ENCODE data around the gene ZBTB20.

ZBTB20 gene

DNA sequence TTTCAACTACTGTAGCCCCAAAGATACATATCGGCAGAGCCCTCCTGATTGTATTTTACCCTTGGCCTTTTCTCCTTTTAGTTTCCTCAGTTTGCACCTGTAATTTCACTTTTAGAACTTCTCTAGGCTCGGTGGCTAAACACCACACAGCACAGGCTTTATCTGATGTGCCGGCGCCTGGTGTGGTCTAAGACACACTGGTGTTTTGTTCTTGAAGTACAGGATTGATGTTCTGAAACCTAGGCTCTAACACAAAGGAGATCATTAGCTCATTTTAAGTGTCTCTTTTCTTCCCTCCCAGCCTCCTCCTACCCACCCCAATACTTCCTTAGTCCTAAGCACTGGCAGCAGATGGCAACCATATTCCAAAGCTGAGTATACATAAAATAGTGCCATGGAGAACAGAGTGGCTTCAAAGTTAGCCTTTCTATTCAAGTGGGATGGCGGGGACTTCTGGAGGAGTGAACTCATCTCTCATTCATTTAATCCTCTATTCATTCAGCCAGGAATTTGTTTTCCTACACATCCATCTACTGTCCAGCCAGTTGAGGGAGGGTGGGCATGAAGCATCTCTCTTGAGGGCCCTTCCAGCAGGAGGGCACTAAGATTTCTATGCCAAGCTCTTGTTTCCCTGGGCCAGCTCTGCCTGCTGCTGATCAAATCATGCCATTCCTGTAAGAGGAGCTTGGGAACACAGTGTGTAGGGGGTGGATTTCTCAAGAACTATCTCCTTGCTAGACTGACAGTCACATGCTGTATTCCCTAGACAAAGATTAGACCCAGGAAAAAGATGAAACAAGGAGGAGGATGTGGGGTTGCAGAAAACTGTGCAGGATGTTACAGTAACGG is 782.1 kb downstream of the ZBTB20 start:
- Histone ChIP-seq H3K27me3 (ENCODE audit: insufficient read depth, low read length) (no peaks in the 10 kb centered on the region), H2AFZ (ENCODE audit: low read length, unreplicated experiment) (no peak overlapping the region), H3K27ac (ENCODE audit: low read depth, low read length) (no peak overlapping the region), H3K36me3 (ENCODE audit: insufficient read depth, low read length) (no peaks in the 10 kb centered on the region), H3K4me3 (ENCODE audit: low read depth, low read length) (no peak overlapping the region), H3K4me1 (ENCODE audit: control insufficient read depth, insufficient read depth, low read length, unreplicated experiment) (peaks cover 12% of the 10 kb centered on the region), H3K79me2 (ENCODE audit: control insufficient read depth, insufficient read depth, low read length, unreplicated experiment) (no peaks in the 10 kb centered on the region)

GRCh38 chr3:114363554-114364202 is 783.4 kb downstream of the ZBTB20 start:
- peak overlapping the region; percentile 41; the same call in 1 of the 2 replicates for H3K27ac ChIP-seq (ENCODE audit: low read depth, low read length)
- no peaks in the 10 kb centered on the region for H3K27me3 ChIP-seq (ENCODE audit: insufficient read depth, low read length)
- H3K4me3 ChIP-seq (ENCODE audit: low read depth, low read length): no peak overlapping the region
- no peak overlapping the region for H2AFZ ChIP-seq (ENCODE audit: low read length, unreplicated experiment)
- H3K79me2 ChIP-seq (ENCODE audit: control insufficient read depth, insufficient read depth, low read length, unreplicated experiment): no peaks in the 10 kb centered on the region
- no peaks in the 10 kb centered on the region for H3K36me3 ChIP-seq (ENCODE audit: insufficient read depth, low read length)
- H3K4me1 ChIP-seq (ENCODE audit: control insufficient read depth, insufficient read depth, low read length, unreplicated experiment): peaks cover 12% of the 10 kb centered on the region

DNA sequence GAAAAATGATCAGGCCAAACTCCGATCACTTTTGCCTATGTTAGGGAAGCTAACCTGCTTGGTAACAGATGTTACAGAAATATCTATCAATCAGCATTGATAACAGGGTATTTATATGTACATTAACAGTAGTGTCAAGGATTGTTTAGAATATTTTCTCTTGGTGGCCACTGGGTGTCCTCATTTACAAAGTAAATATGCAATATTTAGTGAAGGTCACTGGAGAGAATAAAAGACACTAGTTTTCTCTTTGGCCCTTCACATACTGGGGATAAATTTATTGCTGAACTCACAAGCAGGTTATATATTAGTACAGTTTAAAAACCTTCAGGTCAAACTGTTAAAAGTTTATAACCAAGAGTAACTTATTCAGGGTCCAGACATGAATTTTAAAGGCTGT is 784.3 kb downstream of the ZBTB20 start:
- no peak overlapping the region for H2AFZ ChIP-seq (ENCODE audit: low read length, unreplicated experiment)
- H3K27ac ChIP-seq (ENCODE audit: low read depth, low read length): peak overlapping the region; percentile 20; the same call in 1 of the 2 replicates
- no peaks in the 10 kb centered on the region for H3K27me3 ChIP-seq (ENCODE audit: insufficient read depth, low read length)
- H3K4me3 ChIP-seq (ENCODE audit: low read depth, low read length): no peak overlapping the region
- no peaks in the 10 kb centered on the region for H3K79me2 ChIP-seq (ENCODE audit: control insufficient read depth, insufficient read depth, low read length, unreplicated experiment)
- no peaks in the 10 kb centered on the region for H3K36me3 ChIP-seq (ENCODE audit: insufficient read depth, low read length)
- peaks cover 12% of the 10 kb centered on the region for H3K4me1 ChIP-seq (ENCODE audit: control insufficient read depth, insufficient read depth, low read length, unreplicated experiment)

DNA sequence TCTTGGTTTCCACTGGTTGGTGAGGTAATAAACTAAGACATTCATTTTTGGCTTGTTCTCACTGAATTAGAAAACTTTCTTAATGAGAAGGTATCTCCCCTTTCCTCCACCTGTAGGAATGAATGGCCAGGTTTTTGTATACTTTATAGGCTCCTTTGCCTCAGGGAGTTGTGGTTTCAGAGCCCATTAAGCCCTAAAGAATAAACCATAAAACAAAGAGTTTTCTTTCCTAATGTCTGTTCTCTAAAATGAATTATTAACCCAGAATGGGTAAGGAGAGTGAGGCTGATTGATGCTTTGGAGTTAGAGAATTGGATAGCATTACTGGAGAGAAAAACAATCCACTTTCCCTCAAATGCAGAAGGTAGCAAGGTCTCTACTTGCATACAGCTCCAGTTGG is 785.7 kb downstream of the ZBTB20 start:
- no peaks in the 10 kb centered on the region for H3K36me3 ChIP-seq (ENCODE audit: insufficient read depth, low read length)
- no peak overlapping the region for H3K4me3 ChIP-seq (ENCODE audit: low read depth, low read length)
- no peaks in the 10 kb centered on the region for H3K27me3 ChIP-seq (ENCODE audit: insufficient read depth, low read length)
- no peak overlapping the region for H2AFZ ChIP-seq (ENCODE audit: low read length, unreplicated experiment)
- no peaks in the 10 kb centered on the region for H3K79me2 ChIP-seq (ENCODE audit: control insufficient read depth, insufficient read depth, low read length, unreplicated experiment)
- H3K4me1 ChIP-seq (ENCODE audit: control insufficient read depth, insufficient read depth, low read length, unreplicated experiment): peaks cover 12% of the 10 kb centered on the region
- H3K27ac ChIP-seq (ENCODE audit: low read depth, low read length): no peak overlapping the region

- no peak overlapping the region for H3K27ac ChIP-seq (ENCODE audit: low read depth, low read length)
- peaks cover 5% of the 10 kb centered on the region; the same call in 1 of the 2 replicates for H3K36me3 ChIP-seq (ENCODE audit: insufficient read depth, low read length)
- H3K79me2 ChIP-seq (ENCODE audit: control insufficient read depth, insufficient read depth, low read length, unreplicated experiment): no peaks in the 10 kb centered on the region
- H3K4me1 ChIP-seq (ENCODE audit: control insufficient read depth, insufficient read depth, low read length, unreplicated experiment): no peaks in the 10 kb centered on the region
- no peaks in the 10 kb centered on the region for H3K27me3 ChIP-seq (ENCODE audit: insufficient read depth, low read length)
- no peak overlapping the region for H3K4me3 ChIP-seq (ENCODE audit: low read depth, low read length)
- no peak overlapping the region for H2AFZ ChIP-seq (ENCODE audit: low read length, unreplicated experiment)
Measured at GRCh38 chr3:114356525-114356924, 790.6 kb downstream of the ZBTB20 start.

DNA sequence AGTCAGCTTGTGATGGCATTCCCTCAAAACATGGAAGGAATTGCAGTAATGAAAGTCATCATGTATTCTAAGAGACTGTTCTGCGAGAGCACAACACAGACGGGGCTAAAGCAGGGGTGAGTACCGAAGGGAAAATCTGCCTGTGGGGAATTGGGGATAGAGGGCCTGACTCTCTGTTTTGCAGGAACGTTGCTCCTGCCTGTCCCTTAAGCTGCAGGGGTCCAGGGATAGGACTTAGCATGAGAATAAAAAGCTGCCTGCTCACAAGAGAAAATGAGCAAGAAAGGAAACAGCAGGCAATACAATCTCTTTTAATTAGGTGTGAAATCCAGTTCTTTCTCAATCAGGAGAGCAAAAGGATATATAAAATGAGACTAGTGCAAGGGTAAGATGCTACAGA is 791.0 kb downstream of the ZBTB20 start:
- H3K27me3 ChIP-seq (ENCODE audit: insufficient read depth, low read length): no peaks in the 10 kb centered on the region
- no peaks in the 10 kb centered on the region for H3K79me2 ChIP-seq (ENCODE audit: control insufficient read depth, insufficient read depth, low read length, unreplicated experiment)
- no peak overlapping the region for H3K4me3 ChIP-seq (ENCODE audit: low read depth, low read length)
- peaks cover 9% of the 10 kb centered on the region; the same call in 1 of the 2 replicates for H3K36me3 ChIP-seq (ENCODE audit: insufficient read depth, low read length)
- no peak overlapping the region for H2AFZ ChIP-seq (ENCODE audit: low read length, unreplicated experiment)
- H3K27ac ChIP-seq (ENCODE audit: low read depth, low read length): no peak overlapping the region
- no peaks in the 10 kb centered on the region for H3K4me1 ChIP-seq (ENCODE audit: control insufficient read depth, insufficient read depth, low read length, unreplicated experiment)

DNA sequence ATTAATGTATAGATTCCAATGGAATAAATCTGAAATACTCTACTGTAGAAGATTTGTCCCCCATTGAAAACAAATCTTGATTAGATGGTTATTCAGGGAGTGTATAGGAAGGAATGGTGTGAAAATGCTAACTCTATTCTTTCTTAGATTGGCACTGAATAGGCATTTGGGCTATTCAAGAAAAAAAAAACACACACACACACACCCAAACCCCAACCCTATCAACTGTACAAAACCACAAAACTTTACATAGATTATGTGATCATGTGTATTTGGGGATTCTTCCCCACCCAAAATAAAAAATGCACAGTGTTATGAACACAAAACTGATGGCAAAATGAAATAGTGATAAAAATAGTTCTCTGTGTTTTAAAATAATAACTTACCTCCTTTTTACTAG is 791.4 kb downstream of the ZBTB20 start:
- Histone ChIP-seq H2AFZ (ENCODE audit: low read length, unreplicated experiment) (no peak overlapping the region), H3K27ac (ENCODE audit: low read depth, low read length) (no peak overlapping the region), H3K79me2 (ENCODE audit: control insufficient read depth, insufficient read depth, low read length, unreplicated experiment) (no peaks in the 10 kb centered on the region), H3K36me3 (ENCODE audit: insufficient read depth, low read length) (peaks cover 9% of the 10 kb centered on the region; the same call in 1 of the 2 replicates), H3K4me3 (ENCODE audit: low read depth, low read length) (no peak overlapping the region), H3K4me1 (ENCODE audit: control insufficient read depth, insufficient read depth, low read length, unreplicated experiment) (no peaks in the 10 kb centered on the region), H3K27me3 (ENCODE audit: insufficient read depth, low read length) (no peaks in the 10 kb centered on the region)

DNA sequence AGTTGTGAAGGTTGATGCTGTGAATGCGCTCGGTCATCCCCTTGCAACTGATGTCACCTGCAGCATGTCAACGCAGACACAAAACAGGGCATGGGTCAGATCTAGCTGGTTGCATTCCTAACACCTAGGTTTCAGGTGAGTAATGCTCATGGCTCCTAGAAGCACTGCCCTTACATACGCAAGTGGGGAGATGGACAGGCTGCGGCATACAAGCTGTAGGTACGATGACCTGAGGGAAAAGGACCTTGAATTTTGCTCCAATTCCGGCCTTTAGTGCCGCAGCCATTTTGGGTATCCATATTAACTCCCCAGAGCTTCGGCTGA is 795.3 kb downstream of the ZBTB20 start:
- Histone ChIP-seq H3K4me1 (ENCODE audit: control insufficient read depth, insufficient read depth, low read length, unreplicated experiment) (no peaks in the 10 kb centered on the region), H3K79me2 (ENCODE audit: control insufficient read depth, insufficient read depth, low read length, unreplicated experiment) (no peaks in the 10 kb centered on the region), H3K27ac (ENCODE audit: low read depth, low read length) (no peak overlapping the region), H3K27me3 (ENCODE audit: insufficient read depth, low read length) (no peaks in the 10 kb centered on the region), H2AFZ (ENCODE audit: low read length, unreplicated experiment) (no peak overlapping the region), H3K4me3 (ENCODE audit: low read depth, low read length) (no peak overlapping the region), H3K36me3 (ENCODE audit: insufficient read depth, low read length) (peaks cover 17% of the 10 kb centered on the region)

DNA sequence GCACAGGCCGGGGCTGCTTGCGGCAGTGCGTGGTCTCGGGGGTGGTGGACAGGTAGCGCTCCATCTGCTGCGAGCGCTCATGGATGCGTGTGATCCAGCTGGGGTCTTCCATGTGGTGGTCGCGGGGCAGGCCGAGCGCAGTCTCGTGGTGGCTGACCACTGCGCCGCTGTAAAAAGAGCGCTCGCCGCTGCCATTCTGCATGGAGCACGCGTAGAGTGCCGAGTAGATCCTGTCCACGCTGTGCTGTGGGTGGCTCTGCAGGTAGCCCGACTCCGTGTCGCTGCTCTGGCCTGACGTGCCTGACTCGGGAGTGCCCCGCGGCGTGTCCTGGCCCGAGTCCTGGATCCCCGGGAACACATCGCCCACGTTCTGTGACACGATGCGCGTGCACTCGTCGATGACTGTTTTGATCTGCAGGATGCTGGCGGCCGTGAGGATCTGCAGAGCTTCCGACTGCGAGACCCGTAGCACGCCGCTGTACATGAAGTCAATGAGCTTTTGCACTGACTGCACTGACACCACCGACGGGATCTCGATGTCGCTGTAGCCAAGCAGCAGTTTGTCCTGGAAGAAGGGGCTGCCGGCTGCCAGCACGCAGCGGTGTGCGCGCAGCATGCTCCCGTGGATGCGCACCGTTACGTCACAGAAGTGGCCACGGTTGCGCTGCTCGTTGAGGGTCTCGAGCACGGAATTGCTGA is 795.8 kb downstream of the ZBTB20 start:
- H2AFZ ChIP-seq (ENCODE audit: low read length, unreplicated experiment): no peak overlapping the region
- no peak overlapping the region for H3K4me3 ChIP-seq (ENCODE audit: low read depth, low read length)
- no peaks in the 10 kb centered on the region for H3K79me2 ChIP-seq (ENCODE audit: control insufficient read depth, insufficient read depth, low read length, unreplicated experiment)
- H3K27me3 ChIP-seq (ENCODE audit: insufficient read depth, low read length): no peaks in the 10 kb centered on the region
- peaks cover 17% of the 10 kb centered on the region for H3K36me3 ChIP-seq (ENCODE audit: insufficient read depth, low read length)
- no peaks in the 10 kb centered on the region for H3K4me1 ChIP-seq (ENCODE audit: control insufficient read depth, insufficient read depth, low read length, unreplicated experiment)
- H3K27ac ChIP-seq (ENCODE audit: low read depth, low read length): no peak overlapping the region

DNA sequence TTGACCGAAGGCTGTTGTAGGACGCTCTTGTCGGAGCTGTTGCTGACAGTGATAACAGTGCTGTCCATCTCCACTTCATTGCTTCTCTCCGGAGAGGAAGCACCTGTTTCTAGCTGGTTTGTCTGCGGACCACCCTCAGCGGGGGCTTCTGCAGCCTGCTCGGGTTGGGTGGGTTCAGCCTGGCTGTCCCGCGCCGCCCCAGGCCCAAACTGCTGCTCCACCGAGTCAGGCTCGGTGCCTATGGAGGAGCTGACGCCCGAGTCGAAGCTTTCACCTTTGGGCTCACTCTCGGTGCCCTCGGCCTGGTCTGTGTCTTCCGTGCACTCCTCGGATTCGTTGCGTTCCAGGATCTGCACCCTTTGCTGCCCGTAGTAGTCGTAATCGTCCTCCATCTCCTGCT is 796.4 kb downstream of the ZBTB20 start:
- Histone ChIP-seq H3K4me3 (ENCODE audit: low read depth, low read length) (no peak overlapping the region), H3K27ac (ENCODE audit: low read depth, low read length) (no peak overlapping the region), H3K4me1 (ENCODE audit: control insufficient read depth, insufficient read depth, low read length, unreplicated experiment) (no peaks in the 10 kb centered on the region), H3K36me3 (ENCODE audit: insufficient read depth, low read length) (peaks cover 17% of the 10 kb centered on the region), H3K79me2 (ENCODE audit: control insufficient read depth, insufficient read depth, low read length, unreplicated experiment) (no peaks in the 10 kb centered on the region), H3K27me3 (ENCODE audit: insufficient read depth, low read length) (no peaks in the 10 kb centered on the region), H2AFZ (ENCODE audit: low read length, unreplicated experiment) (no peak overlapping the region)

Measured in ACC112 (cell line).